22Rv1 (cell line): Measurements from ENCODE around the gene AP2A2.

Experiments
- CTCF ChIP-seq: fragments of 450-650 bp; IDR thresholded peaks from 2 replicates; pipeline ENCODE4 v1.5.1; 2017; ENCODE audit warnings: mild to moderate bottlenecking
- ZFX ChIP-seq: fragments of 450-650 bp; IDR thresholded peaks from 2 replicates; pipeline ENCODE4 v1.6.1; 2017; ENCODE audit warnings: antibody characterized with exemption, borderline replicate concordance

- TF ChIP-seq CTCF, result no peak
- TF ChIP-seq ZFX, result no peak
These were observed 135.4 kb downstream of the AP2A2 start for GRCh38 chr11:1060852-1061616.
